ENCODE measurements around the gene HMCN1. TPM values are rescaled to one million over a fixed set of nuclear protein-coding genes. Genes with fewer than 3 reads are reported as not detected.

The HMCN1 gene
- total RNA-seq, 1 experiment from 2014 or later = 0.23 TPM

DNA sequence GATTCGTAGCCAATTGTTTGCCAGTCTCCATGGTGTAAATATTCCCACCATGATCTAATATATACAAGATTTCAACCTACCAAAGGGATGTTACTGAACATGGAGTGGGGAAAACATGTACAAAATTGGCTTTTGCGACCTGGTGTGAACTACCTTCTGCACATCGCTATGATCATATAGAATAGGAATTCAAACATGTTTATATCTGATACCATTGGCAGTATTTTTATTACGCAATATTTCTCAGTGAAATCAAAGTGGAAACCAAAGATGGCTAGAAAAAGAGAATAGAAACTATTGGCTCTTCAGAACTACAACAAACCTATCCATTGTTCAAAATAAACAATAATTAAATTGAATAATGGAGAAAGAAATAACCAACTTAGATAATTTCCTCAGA is 355.7 kb downstream of the HMCN1 start:
- Histone ChIP-seq H3K4me1 (ENCODE audit: control insufficient read depth, insufficient read depth, low read length) (no peaks in the 10 kb centered on the region), H3K9me3 (ENCODE audit: control insufficient read depth, insufficient read depth, low read depth, low read length) (no peaks in the 10 kb centered on the region), H3K27ac (ENCODE audit: low read length) (no peak overlapping the region), H3K36me3 (ENCODE audit: control insufficient read depth, insufficient read depth, low read length) (no peaks in the 10 kb centered on the region; the same call in 1 of the 2 replicates), H3K4me3 (ENCODE audit: low read depth in 2 of 2, low read length in 2 of 2) (no peak overlapping the region), H3K27me3 (ENCODE audit: control insufficient read depth, insufficient read depth, low read length) (no peaks in the 10 kb centered on the region)
- CTCF ChIA-PET = no interaction called here
- TF ChIP-seq SIN3A (IDR thresholded peaks at IDR 0.05; ENCODE audit: borderline replicate concordance, insufficient read depth, low read depth, low read length) = no peak
- TF ChIP-seq, protein P1, sequence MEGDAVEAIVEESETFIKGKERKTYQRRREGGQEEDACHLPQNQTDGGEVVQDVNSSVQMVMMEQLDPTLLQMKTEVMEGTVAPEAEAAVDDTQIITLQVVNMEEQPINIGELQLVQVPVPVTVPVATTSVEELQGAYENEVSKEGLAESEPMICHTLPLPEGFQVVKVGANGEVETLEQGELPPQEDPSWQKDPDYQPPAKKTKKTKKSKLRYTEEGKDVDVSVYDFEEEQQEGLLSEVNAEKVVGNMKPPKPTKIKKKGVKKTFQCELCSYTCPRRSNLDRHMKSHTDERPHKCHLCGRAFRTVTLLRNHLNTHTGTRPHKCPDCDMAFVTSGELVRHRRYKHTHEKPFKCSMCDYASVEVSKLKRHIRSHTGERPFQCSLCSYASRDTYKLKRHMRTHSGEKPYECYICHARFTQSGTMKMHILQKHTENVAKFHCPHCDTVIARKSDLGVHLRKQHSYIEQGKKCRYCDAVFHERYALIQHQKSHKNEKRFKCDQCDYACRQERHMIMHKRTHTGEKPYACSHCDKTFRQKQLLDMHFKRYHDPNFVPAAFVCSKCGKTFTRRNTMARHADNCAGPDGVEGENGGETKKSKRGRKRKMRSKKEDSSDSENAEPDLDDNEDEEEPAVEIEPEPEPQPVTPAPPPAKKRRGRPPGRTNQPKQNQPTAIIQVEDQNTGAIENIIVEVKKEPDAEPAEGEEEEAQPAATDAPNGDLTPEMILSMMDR (IDR thresholded peaks at IDR 0.05) = no peak
- no peak for TF ChIP-seq TCF7L2 (IDR thresholded peaks at IDR 0.05; ENCODE audit: low read depth, low read length)
- TF ChIP-seq, protein P2, sequence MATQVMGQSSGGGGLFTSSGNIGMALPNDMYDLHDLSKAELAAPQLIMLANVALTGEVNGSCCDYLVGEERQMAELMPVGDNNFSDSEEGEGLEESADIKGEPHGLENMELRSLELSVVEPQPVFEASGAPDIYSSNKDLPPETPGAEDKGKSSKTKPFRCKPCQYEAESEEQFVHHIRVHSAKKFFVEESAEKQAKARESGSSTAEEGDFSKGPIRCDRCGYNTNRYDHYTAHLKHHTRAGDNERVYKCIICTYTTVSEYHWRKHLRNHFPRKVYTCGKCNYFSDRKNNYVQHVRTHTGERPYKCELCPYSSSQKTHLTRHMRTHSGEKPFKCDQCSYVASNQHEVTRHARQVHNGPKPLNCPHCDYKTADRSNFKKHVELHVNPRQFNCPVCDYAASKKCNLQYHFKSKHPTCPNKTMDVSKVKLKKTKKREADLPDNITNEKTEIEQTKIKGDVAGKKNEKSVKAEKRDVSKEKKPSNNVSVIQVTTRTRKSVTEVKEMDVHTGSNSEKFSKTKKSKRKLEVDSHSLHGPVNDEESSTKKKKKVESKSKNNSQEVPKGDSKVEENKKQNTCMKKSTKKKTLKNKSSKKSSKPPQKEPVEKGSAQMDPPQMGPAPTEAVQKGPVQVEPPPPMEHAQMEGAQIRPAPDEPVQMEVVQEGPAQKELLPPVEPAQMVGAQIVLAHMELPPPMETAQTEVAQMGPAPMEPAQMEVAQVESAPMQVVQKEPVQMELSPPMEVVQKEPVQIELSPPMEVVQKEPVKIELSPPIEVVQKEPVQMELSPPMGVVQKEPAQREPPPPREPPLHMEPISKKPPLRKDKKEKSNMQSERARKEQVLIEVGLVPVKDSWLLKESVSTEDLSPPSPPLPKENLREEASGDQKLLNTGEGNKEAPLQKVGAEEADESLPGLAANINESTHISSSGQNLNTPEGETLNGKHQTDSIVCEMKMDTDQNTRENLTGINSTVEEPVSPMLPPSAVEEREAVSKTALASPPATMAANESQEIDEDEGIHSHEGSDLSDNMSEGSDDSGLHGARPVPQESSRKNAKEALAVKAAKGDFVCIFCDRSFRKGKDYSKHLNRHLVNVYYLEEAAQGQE (IDR thresholded peaks at IDR 0.05; ENCODE audit: insufficient read depth in 1 of 2, low read depth in 2 of 2, low read length in 1 of 2) = no peak
- no peak for TF ChIP-seq POLR2AphosphoS5 (IDR thresholded peaks at IDR 0.05; ENCODE audit: low read depth, low read length)
- ATAC-seq (no peak), DNase-seq (ENCODE audit: low read depth, low spot score) (no peak)
- BruUV-seq (replicated peaks) = no TSS peak
- intact Hi-C loops (cut with micrococcal nuclease; ENCODE audit: unreplicated experiment) (no loop called here), in situ Hi-C loops (cut with HindIII; ENCODE audit: low pct_unique_long_range_greater_than_20kb, low sequenced_read_pairs) (no loop called here)
- POLR2A ChIA-PET = no interaction called here

DNA sequence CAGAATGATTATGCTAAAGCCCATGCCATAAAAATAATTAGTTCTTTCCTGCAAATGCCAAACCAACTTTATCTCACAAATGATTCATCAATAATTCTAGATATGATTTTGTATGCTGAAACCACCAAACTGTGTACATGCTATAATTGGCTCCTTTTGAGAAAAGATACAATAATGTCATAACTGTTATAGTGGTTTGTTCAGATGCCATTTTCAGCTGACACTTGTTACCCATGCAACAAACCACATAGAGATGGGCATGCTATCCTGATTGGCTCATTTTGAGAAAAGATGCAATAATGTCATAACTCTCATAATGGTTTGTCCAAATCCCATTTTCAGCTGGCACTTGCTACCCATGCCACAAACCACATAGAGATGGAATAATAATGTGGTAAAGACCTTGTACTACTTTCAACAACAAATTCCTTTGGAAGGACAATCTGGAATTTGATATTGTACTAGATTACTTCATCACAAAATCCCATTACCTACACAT is 357.1 kb downstream of the HMCN1 start:
- Histone ChIP-seq H3K27me3 (ENCODE audit: control insufficient read depth, insufficient read depth, low read length) (no peaks in the 10 kb centered on the region), H3K4me1 (ENCODE audit: control insufficient read depth, insufficient read depth, low read length) (no peaks in the 10 kb centered on the region), H3K9me3 (ENCODE audit: control insufficient read depth, insufficient read depth, low read depth, low read length) (no peaks in the 10 kb centered on the region), H3K27ac (ENCODE audit: low read length) (no peak overlapping the region), H3K36me3 (ENCODE audit: control insufficient read depth, insufficient read depth, low read length) (no peaks in the 10 kb centered on the region; the same call in 1 of the 2 replicates), H3K4me3 (ENCODE audit: low read depth in 2 of 2, low read length in 2 of 2) (no peak overlapping the region)
- intact Hi-C loops (cut with micrococcal nuclease; ENCODE audit: unreplicated experiment) (no loop called here), in situ Hi-C loops (cut with HindIII; ENCODE audit: low pct_unique_long_range_greater_than_20kb, low sequenced_read_pairs) (no loop called here)
- ChIA-PET CTCF (no interaction called here), POLR2A (no interaction called here)
- BruUV-seq (replicated peaks) = no TSS peak
- DNase-seq (ENCODE audit: low read depth, low spot score) = no peak
- no peak for TF ChIP-seq SIN3A (IDR thresholded peaks at IDR 0.05; ENCODE audit: borderline replicate concordance, insufficient read depth, low read depth, low read length)
- TF ChIP-seq POLR2AphosphoS5 (IDR thresholded peaks at IDR 0.05; ENCODE audit: low read depth, low read length) = no peak
- no peak for ATAC-seq

DNA sequence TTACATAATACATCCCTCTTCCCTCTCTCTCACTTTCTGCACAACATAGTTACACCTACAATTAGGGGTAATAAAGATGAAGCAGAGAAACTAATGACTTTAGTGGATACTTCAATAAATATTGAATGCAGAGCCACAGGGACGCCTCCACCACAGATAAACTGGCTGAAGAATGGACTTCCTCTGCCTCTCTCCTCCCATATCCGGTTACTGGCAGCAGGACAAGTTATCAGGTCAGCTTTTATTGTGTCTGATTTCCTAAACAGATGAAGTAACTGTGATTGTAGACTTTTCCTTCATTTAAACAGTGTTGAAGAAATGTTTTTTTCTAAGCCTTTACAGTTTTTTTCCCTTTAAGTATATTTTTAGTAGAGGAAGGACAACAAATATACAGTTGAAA is 359.2 kb downstream of the HMCN1 start:
- H3K4me3 ChIP-seq (ENCODE audit: low read depth in 2 of 2, low read length in 2 of 2) = no peak overlapping the region
- intact Hi-C loops (cut with micrococcal nuclease; ENCODE audit: unreplicated experiment) = no loop called here
- H3K36me3 ChIP-seq (ENCODE audit: control insufficient read depth, insufficient read depth, low read length) = no peaks in the 10 kb centered on the region; the same call in 1 of the 2 replicates
- in situ Hi-C loops (cut with HindIII; ENCODE audit: low pct_unique_long_range_greater_than_20kb, low sequenced_read_pairs) = no loop called here
- no peaks in the 10 kb centered on the region for H3K4me1 ChIP-seq (ENCODE audit: control insufficient read depth, insufficient read depth, low read length)
- H3K9me3 ChIP-seq (ENCODE audit: control insufficient read depth, insufficient read depth, low read depth, low read length) = no peaks in the 10 kb centered on the region
- no peak for TF ChIP-seq POLR2AphosphoS5 (IDR thresholded peaks at IDR 0.05; ENCODE audit: low read depth, low read length)
- TF ChIP-seq SIN3A (IDR thresholded peaks at IDR 0.05; ENCODE audit: borderline replicate concordance, insufficient read depth, low read depth, low read length) = no peak
- TF ChIP-seq, protein P1 (IDR thresholded peaks at IDR 0.05) = no peak
- no peak for TF ChIP-seq TCF7L2 (IDR thresholded peaks at IDR 0.05; ENCODE audit: low read depth, low read length)
- TF ChIP-seq, protein P2 (IDR thresholded peaks at IDR 0.05; ENCODE audit: insufficient read depth in 1 of 2, low read depth in 2 of 2, low read length in 1 of 2) = no peak
- no peak overlapping the region for H3K27ac ChIP-seq (ENCODE audit: low read length)
- no peak for ATAC-seq
- POLR2A ChIA-PET = no interaction called here
- BruUV-seq (replicated peaks) = no TSS peak
- CTCF ChIA-PET = interaction anchor here (0.5 kb wide), 1 partner anchor 15 kb away, joined by 3 read pairs; no protein-coding TSS in a partner anchor
- no peak for DNase-seq (ENCODE audit: low read depth, low spot score)
- no peaks in the 10 kb centered on the region for H3K27me3 ChIP-seq (ENCODE audit: control insufficient read depth, insufficient read depth, low read length)

Data from Panc1 (cell line).